ENCODE measurements around the gene VSIG10.

Gene VSIG10

DNA sequence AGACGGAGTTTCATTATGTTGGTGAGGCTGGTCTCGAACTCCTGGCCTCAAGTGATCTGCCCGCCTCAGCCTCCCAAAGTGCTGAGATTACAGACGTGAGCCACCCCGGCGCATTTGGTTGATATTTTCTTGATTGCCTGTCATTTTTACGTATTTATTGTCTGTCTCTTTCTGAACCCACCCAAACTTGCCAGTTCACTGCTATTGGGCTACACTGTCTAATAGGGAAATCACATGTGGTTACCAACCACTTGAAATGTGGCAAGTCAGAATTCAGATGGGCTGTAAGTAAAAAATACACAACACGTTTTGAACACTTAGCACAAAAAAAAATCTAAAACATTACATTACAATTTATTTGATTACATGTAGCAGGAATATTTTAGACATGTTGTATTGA, 44.9 kb downstream of the VSIG10 start:
- no peak for DNase-seq

DNA sequence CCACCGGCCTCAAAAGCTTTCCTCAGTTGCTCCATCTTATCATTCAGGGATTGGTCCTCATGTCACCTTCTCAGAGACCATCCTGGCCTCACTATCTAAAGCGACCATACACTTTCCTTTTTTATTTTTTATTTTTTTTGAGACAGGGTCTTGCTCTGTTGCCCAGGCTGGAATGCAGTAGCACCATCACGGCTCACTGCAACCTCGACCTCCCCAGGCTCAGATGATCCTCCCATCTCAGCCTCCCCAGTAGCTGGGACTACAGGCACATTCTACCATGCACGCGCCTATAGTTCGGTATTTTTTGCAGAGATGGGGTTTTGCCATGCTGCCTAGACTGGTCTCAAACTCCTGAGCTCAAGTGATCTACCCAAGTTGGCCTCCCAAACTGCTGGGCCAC, 45.6 kb downstream of the VSIG10 start:
- no peak for DNase-seq

DNA sequence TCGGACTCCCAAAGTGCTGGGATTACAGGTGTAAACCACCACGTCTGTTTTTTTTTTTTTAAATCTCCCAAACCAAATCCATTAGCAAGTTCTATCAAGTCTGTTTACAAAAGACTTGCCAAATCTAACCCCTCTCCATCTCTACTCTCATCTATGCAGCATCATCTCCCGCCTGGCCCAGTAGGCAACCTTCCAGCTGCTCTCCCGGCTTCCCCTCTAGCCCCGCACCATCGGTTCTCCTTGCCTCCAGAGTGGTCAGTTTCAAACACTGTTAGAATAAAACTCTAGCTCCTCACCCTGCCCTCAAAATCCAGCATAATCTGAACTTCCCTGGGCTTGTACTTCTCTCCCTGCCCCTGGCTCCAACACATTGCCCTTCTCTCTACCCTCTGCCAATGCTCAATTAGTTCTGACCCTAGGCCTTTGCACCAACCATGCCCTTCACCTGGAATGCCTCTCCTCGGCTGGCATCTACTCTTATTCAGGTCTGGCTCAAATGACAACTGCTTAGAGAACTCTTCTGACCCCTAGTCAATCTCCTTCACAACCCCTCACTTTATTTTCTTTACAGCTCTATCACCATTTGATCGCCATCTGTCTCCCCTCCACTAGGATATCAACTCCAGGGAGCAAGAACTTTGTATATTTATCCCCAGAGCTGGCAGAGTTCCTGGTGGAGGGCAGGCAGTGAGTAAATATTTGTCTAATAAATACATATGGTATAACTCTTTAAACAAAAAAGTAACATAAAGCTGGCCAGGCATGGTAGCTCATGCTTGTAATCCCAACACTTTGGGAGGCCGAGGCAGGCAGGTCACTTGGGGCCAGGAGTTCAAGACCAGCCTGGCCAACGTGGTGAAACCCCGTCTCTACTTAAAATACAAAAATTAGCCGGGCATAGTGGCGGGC, 47.7 kb downstream of the VSIG10 start:
- no peak for DNase-seq

DNA sequence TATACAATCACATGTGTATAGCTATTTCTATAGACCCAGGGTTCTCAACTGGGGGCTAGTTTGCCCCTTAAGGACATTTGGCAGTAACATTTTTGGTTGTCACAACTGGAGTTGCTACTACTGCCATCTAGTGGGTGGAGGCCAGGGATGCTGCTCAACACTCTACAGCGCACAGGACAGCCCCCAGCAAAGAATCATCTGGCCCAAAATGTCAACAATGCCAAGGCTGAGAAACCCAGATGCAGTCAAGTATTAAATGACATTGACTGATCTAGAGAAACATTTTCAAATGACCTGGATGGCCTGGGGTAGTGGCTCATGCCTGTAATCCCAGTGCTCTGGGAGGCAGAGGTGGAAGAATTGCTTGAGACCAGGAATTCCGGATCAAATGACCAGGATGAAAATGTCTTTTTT, 48.7 kb downstream of the VSIG10 start:
- DNase-seq: no peak

DNA sequence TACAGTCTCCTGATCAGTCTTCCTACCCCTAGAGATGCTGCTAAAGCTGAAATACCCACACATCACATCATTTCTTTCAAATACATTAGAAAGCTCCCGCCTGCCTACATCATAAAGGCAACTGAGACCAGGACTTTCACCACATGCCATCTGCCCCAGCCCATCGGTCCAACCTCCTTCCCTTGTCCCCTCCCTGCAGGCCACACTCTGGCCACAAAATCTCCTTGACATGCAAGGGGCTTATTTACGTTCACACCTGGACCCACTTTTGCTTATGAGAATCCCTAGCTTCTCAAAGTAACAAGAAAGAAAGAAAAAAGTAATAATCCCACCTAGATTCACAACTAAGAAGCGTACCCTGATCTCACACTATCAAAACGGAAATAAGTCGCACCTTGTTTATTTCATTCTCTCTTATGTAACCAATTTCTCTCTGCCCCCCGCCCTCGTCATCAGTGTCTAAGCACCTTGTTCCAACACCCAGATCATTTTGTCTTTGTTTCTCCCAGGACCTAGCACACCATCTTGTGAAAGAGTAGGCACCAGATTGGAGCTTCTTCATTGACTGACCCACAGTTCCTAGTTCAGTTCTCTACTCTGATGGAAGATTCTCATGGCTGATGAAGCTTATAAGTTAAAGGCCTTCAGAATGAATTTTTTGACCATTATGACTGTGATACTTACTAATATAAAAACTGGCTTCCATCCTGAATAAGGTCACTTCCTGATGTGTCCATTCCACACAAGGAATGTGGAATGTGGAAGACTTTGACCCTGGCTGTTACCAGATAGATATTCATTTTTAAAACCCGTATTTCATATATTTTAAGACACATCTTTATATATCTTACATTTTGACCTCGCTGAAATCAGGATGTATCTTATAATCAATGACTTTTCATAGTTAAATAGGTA, 50.5 kb downstream of the VSIG10 start:
- DNase-seq: no peak

DNA sequence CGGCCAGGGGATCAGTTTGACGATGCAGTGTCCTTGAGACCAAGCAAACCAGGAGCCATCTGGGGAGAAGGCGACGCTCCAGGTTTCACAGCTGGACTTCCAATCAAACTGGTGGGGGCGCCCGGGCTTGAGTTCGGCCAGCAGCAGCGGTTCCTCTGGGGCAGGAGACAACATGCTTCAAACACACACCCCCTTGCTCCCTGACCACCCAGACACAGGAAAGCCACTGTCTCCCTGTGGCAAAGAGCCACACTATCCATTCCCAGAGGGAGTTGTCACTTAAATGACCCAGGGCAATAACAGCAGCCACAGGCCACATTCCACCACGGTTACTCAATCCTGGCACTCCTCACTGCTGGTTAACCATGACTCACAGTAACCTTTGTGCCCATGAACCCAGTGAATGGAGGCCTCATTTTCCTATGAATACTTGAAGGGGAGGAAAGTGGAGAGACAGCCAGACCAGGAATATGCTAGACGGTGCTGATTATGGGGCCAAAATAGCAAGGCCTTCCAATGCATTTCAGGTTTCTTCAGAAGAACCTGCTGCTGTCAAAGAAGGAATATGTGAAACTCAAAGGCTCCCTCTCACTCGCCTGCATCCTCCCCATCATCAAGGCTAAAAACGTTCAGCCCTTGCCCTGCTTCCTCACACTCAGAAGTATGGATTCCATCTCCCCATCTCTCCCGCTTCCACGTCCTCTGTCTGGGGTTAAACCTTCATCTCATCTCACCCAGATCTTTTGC, 51.3 kb downstream of the VSIG10 start:
- peak; percentile 90 for DNase-seq

DNA sequence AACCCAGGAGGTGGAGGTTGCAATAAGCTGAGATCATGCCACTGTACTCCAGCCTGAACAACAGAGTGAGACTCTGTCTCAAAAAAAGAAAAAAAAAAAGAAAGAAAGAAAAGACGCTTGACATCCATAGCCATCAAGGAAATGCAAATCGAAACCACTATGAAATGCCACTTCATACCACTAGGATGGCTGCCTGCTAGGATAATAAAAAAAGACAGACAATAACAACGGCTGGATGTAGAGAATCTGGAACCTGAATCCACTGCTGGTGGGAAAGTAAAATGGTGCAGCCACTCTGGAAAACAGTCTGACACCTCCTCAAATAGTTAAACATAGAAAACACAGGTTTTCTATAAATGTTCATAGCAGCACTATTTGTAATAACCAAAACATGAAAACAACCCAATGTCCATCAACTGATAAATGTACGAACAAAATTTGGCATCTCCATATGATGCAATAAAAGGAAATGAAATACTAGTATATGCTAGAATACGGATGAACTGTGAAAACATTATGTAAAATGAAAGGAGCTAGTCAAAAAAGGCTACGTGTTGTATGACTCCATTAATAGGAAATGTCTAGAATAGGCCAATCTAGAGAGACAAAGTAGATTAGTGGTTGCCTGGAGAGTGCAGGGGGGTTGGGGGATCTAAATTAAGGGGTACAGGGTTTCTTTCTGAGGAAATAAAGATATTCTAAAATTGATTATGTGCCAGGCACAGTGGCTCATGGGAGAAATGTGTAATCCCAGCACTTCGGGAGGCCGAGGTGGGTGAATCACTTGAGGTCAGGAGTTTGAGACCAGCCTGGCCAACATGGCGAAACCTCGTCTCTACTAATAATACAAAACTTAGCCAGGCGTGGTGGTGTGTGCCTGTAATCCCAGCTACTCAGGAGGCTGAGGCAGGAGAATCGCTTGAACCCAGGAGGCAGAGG, 52.6 kb downstream of the VSIG10 start:
- no peak for DNase-seq

DNA sequence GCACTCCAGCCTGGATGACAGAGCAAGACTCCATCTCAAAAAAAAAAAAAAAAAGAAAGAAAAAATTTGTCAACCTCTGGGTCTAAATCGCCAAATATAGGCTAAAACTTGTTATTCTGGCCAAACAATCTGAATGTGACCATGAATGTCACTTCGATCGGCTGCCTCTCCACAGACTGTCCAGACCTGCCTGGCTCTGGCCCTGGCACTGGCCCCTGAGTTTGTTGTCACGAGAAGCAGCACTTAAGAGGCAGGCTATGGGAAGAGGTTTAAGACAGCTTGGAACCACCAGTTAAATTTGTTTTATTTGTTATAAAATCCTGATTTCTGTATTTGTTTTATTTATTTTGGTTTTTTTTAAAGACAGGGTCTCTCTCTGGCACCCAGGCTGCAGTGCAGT, 57.4 kb downstream of the VSIG10 start:
- no peak for DNase-seq

DNA sequence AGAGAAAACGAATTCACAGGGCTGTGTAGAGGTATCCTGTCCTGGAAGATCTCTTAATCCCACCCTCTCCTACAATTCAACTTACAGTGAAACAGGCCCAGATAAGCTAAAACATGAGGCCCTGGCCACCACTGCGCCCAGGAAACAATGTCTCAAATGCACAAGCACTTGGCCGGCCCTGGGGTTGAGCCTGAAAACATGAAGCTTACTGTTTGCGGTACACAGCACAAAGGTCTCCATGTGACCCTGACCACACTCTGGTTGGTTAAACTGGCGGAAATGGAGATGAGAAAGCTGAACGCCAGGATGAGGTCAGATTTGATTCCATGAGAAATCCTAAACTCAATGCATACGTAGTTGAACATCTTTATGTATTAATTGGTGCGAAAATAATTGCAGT, 59.2 kb downstream of the VSIG10 start:
- no peak for DNase-seq

DNA sequence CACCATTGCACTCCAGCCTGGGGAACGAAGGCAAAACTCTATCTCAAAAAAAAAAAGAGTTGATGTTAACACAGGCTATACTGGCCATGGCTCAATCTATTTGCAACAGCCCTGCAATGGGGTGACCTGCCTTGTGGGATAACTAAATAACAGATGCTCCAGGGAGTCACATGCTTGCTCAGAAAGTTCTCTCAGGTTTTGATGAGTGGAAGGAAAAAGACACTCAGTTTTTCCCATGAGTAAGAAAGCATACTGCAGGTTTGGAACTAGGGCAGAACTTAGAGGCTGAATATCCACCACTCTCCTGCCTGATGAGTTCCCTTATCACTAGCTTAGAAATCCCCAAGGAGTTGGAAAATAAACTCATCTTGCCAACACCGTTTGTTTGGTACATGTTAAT, 59.7 kb downstream of the VSIG10 start:
- DNase-seq: no peak

DNA sequence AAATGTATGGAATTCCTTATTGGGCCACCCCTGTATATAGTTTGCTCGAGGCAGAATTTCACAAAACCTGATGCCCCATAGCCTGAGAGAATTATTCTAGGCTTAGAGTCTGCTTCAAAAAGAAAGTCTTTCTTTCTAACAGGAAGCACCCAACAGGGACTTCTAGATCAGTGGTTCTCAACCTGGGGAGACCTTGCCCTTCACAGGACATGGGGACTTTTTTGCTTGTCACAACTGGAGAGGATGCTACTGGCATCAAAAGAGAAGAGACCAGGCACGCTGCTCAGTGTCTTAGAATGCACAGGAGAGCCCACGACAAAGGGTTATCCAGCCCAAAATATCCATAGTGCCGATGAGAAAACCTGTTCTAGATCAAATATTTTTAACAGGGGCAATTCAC, 61.7 kb downstream of the VSIG10 start:
- DNase-seq: no peak

DNA sequence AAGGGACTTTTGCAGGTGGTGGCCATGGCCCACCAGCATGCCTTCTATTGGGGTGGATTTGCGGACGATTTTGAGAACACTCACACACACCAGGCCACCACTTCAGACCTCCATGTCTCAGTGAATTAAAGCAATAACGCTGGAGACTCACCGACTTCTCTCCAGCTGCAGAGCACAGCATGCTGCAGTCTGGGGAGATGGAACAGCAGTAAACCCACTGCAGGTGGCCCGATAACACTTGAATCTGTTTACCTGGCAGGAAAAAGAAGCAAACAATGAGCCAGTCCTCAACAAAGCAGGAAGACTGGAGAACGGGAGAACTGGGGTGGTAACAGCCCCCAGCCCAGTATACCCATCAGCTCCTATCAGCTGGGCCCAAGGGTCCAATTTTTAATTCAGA, 65.7 kb downstream of the VSIG10 start:
- no peak for DNase-seq

DNA sequence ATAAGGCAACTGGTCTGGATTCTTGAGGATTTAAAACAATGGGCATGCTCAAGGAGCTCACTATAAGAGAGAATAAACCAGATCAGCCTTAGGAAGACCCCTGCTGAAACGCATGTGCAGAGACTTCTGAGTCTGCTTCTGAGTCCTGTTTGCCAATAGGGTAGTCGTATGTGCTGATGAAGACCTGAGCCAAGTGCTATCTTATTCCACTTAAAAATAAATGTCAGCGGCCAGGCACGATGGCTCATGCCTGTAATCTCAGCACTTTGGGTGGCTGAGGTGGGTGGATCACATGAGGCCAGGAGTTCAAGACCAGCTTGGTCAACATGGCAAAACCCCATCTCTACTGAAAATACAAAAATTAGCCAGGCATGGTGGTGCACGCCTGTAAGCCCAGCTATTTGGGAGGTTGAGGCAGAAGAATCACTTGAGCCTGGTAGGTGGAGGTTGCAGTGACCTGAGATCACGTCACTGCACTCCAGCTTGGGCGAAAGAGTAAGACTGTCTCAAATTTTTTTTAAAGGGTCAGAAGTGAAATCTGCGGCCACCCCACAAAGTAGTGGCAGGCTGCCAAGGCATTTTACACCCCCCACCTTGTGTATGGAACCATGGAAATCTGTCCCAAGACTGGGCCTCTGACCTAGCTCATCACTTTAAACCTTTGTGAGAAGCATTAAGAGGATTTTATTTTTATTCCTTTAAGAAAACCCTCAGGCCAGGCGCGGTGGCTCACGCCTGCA, 67.0 kb downstream of the VSIG10 start:
- DNase-seq: no peak

DNA sequence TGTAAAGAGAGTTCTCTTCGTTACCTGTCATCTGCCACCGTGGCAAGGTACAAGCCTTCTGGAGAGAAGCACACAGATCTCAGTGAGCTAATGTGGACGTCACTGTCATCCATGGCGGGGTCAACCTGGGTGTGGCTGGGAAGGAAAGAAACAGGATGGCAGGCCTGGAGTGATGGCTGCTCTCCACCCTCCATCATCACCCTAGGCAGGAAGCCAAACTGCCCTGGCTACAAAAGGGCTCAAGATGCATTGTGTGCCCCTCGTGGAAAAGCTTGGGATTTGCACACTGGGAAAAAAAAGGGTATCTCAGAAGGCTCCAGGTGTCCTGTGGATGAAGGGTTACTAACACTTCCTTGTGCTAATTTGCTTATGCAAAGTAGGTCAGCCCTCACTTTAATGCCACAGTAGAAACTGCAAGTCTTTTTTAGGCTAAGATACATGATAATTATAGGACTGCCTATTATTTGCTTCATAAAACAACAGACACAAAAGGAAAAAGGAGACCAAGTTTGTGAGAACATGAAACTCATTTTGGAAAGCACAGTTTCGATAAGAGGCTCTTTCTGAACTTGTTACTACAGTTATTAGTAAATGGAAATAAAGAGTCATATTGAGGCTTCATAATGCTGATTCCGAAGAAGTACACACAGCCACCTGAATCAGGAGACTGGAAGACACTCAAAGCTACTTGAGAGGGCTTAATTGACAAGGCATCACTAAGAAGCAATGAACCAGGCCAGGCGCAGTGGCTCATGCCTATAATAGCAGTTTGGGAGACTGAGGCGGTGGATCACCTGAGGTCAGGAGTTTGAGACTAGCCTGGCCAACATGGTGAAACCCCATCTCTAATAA, 68.4 kb downstream of the VSIG10 start:
- peak; percentile 42 for DNase-seq

DNA sequence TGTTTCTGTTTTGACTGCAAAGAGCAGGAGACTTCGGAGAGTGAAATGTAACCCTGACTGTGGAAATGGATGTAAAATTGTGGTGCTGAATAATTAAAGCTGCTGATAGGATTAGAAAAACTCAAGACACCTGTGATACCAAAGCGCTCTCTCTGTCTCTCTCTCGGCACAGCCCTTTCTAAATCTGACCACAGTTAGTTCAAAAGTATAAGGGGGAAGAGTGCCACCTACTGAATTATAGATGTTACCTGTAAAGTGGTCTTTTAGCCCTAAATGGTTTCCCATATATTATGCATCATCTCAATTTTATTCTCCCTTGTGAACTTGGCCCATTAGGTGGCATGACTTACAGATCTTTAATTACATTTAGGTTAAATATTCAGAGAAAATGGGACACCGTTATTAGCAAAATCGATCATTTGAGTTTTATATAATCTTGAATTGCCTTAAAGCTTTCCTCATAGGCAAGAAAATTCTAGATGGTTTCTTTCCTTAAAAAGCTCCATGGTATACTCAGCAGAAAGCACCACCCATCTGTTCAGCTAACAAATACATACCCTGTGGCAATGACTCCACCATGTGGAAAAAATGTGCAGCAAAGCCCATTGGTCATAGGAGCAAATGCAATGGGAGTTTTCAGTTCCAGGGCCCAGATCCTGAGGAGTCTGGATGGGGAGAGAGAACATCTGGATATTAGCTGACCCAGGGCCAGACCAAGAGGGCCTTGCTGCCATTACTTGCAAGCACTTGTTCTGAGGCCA, 69.2 kb downstream of the VSIG10 start:
- peak; percentile 37 for DNase-seq

DNA sequence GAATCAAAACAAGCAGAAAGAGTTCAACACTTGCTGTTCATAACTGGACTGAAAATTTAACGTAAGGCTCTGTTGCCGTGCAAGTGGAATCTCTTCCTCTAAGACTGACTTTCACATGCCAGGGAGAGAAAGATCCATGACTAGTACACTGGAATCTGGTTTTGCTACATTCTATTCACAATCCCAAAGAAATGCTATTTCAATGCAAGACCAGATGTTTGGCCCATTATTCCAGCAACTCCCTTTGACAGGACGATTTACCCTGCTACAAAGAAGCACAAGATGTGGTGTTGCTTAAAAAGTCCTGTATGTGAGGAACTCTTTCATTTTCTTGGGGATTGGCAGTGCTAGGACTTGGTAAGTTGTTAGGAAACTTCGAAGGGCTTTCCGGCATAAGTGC, 69.9 kb downstream of the VSIG10 start:
- DNase-seq: no peak

DNA sequence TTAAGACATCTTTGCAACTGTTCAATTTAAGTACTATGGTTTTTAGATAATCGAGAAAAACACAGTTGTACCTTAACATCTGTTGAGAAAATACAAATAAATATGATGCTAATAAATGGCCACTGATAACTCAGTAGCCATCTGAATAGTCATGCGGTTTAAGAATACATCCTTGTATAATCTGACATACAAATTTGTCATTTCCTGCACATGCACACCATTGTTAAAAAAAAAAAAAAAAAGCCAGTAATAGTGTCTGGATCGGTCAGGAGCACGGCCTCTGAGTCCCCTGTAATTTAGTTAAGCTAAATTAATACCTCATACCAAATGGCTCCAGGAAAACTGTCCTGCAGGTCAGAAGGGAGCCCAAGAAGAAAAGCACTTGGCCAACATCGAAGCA, 70.5 kb downstream of the VSIG10 start:
- no peak for DNase-seq

DNA sequence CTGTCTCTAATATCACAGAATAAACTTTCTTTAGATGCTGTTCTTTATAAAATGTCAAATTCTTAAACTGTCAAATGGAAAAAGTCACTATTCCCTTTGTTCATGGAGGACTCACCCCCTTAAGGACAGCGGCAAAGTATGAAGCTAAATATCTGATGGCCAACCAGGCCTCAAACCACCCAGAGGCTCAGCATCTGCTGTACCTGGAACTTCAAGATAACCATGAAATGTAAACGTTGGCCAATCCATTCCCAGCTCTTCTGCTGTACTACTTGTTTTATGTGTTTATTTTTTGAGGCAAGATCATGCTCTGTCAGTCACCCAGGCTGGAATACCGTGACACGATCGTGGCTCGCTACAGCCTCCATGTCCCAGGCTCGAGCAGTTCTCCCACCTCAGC, 71.6 kb downstream of the VSIG10 start:
- no peak for DNase-seq

DNA sequence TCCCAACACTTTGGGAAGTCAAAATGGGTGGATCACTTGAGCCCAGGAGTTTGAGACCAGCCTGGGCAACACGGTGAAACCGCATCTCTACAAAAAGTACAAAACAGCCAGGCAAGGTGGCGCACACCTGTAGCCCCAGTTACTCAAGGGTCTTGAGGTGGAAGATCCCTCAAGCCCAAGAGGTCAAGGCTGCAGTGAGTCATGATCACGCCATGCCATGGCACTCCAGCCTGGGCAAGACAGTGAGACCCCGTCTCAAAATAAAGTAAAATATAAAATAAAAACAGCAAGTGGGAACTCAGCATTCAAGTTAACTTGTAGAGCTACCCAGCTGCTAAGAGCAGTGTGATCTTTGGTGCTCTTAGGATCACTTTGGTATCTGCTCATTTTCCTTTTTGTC, 74.6 kb downstream of the VSIG10 start:
- DNase-seq: no peak

DNA sequence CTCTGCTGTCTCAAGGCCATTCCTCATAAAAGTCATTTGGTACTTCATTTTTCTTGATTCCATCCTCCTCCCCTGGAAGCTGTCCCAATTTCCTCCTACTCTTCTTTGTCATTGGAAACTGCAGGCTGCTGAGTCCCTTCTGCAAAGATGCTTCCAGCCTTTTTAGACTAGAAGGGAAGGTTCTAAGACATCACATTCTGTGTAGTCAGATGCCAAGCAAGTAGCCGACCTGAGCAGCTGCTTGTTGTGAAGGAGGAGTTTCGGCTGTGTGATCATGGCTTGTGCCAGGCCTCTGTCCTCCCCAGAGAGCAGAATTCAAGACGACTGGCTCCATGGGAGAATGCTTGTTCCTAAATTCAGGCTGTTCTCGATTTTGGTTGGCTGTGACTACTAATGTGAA, 78.6 kb downstream of the VSIG10 start:
- DNase-seq: no peak

Data from NCI-H226 (cell line).